ENCODE measurements around the gene ANKRD11.

ANKRD11 gene

GRCh38 chr16:89400740-89401139 is 89.6 kb downstream of the ANKRD11 start:
- H2AFZ ChIP-seq (ENCODE audit: low read length) = no peak overlapping the region
- no peak overlapping the region for H3K4me3 ChIP-seq (ENCODE audit: low read length, poor library complexity, severe bottlenecking)
- no peaks in the 10 kb centered on the region for H3K4me1 ChIP-seq (ENCODE audit: insufficient read depth, low read length, poor library complexity, severe bottlenecking)
- no peak overlapping the region for H3K4me2 ChIP-seq (ENCODE audit: low read depth, low read length, poor library complexity, severe bottlenecking)
- no peak overlapping the region for H3K9ac ChIP-seq (ENCODE audit: low read depth, low read length, poor library complexity, severe bottlenecking)
- H3K9me2 ChIP-seq (replicated peaks; ENCODE audit: low read depth, low read length) = no peaks in the 10 kb centered on the region
- peaks cover 87% of the 10 kb centered on the region for H3K79me2 ChIP-seq (ENCODE audit: insufficient read depth, low read length)
- H3K9me3 ChIP-seq (ENCODE audit: insufficient read depth, low read depth, low read length) = no peaks in the 10 kb centered on the region
- H3F3A ChIP-seq (ENCODE audit: low read depth) = no peaks in the 10 kb centered on the region
- peaks cover 41% of the 10 kb centered on the region for H4K20me1 ChIP-seq (ENCODE audit: insufficient read depth, low read length, poor library complexity, severe bottlenecking)
- no peaks in the 10 kb centered on the region; the same call in 1 of the 2 replicates for H3K36me3 ChIP-seq (ENCODE audit: insufficient read depth, low read length)
- no peaks in the 10 kb centered on the region for H3K27me3 ChIP-seq (ENCODE audit: insufficient read depth, low read length, poor library complexity, severe bottlenecking)
- TF ChIP-seq, protein P1, sequence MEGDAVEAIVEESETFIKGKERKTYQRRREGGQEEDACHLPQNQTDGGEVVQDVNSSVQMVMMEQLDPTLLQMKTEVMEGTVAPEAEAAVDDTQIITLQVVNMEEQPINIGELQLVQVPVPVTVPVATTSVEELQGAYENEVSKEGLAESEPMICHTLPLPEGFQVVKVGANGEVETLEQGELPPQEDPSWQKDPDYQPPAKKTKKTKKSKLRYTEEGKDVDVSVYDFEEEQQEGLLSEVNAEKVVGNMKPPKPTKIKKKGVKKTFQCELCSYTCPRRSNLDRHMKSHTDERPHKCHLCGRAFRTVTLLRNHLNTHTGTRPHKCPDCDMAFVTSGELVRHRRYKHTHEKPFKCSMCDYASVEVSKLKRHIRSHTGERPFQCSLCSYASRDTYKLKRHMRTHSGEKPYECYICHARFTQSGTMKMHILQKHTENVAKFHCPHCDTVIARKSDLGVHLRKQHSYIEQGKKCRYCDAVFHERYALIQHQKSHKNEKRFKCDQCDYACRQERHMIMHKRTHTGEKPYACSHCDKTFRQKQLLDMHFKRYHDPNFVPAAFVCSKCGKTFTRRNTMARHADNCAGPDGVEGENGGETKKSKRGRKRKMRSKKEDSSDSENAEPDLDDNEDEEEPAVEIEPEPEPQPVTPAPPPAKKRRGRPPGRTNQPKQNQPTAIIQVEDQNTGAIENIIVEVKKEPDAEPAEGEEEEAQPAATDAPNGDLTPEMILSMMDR (conservative IDR thresholded peaks at IDR 0.05; ENCODE audit: low read length) = no peak
- no peak for TF ChIP-seq EZH2phosphoT487 (IDR thresholded peaks at IDR 0.05; ENCODE audit: borderline replicate concordance)

- H3F3A ChIP-seq (ENCODE audit: low read depth) = no peaks in the 10 kb centered on the region
- H3K4me3 ChIP-seq (ENCODE audit: low read length, poor library complexity, severe bottlenecking) = no peak overlapping the region
- peaks cover 30% of the 10 kb centered on the region for H4K20me1 ChIP-seq (ENCODE audit: insufficient read depth, low read length, poor library complexity, severe bottlenecking)
- H3K9me3 ChIP-seq (ENCODE audit: insufficient read depth, low read depth, low read length) = no peaks in the 10 kb centered on the region
- H2AFZ ChIP-seq (ENCODE audit: low read length) = no peak overlapping the region
- H3K36me3 ChIP-seq (ENCODE audit: insufficient read depth, low read length) = no peaks in the 10 kb centered on the region; the same call in 1 of the 2 replicates
- no peak overlapping the region for H3K9ac ChIP-seq (ENCODE audit: low read depth, low read length, poor library complexity, severe bottlenecking)
- no peaks in the 10 kb centered on the region for H3K27me3 ChIP-seq (ENCODE audit: insufficient read depth, low read length, poor library complexity, severe bottlenecking)
- no peak for TF ChIP-seq EZH2phosphoT487 (IDR thresholded peaks at IDR 0.05; ENCODE audit: borderline replicate concordance)
- TF ChIP-seq, protein P1 (conservative IDR thresholded peaks at IDR 0.05; ENCODE audit: low read length) = no peak
- no peak overlapping the region for H3K4me2 ChIP-seq (ENCODE audit: low read depth, low read length, poor library complexity, severe bottlenecking)
- no peaks in the 10 kb centered on the region for H3K9me2 ChIP-seq (replicated peaks; ENCODE audit: low read depth, low read length)
- peaks cover 87% of the 10 kb centered on the region for H3K79me2 ChIP-seq (ENCODE audit: insufficient read depth, low read length)
- no peaks in the 10 kb centered on the region for H3K4me1 ChIP-seq (ENCODE audit: insufficient read depth, low read length, poor library complexity, severe bottlenecking)
These were observed 91.4 kb downstream of the ANKRD11 start for GRCh38 chr16:89398924-89399323.

GRCh38 chr16:89397331-89397861 is 93.0 kb downstream of the ANKRD11 start:
- H3K9me2 ChIP-seq (replicated peaks; ENCODE audit: low read depth, low read length) = no peaks in the 10 kb centered on the region
- H2AFZ ChIP-seq (ENCODE audit: low read length) = no peak overlapping the region
- peaks cover 23% of the 10 kb centered on the region for H4K20me1 ChIP-seq (ENCODE audit: insufficient read depth, low read length, poor library complexity, severe bottlenecking)
- H3K36me3 ChIP-seq (ENCODE audit: insufficient read depth, low read length) = no peaks in the 10 kb centered on the region; the same call in 1 of the 2 replicates
- H3K9ac ChIP-seq (ENCODE audit: low read depth, low read length, poor library complexity, severe bottlenecking) = no peak overlapping the region
- H3K4me2 ChIP-seq (ENCODE audit: low read depth, low read length, poor library complexity, severe bottlenecking) = no peak overlapping the region
- no peak overlapping the region for H3K4me3 ChIP-seq (ENCODE audit: low read length, poor library complexity, severe bottlenecking)
- H3K4me1 ChIP-seq (ENCODE audit: insufficient read depth, low read length, poor library complexity, severe bottlenecking) = no peaks in the 10 kb centered on the region
- no peaks in the 10 kb centered on the region for H3K27me3 ChIP-seq (ENCODE audit: insufficient read depth, low read length, poor library complexity, severe bottlenecking)
- TF ChIP-seq, protein P1 (conservative IDR thresholded peaks at IDR 0.05; ENCODE audit: low read length) = no peak
- TF ChIP-seq EZH2phosphoT487 (IDR thresholded peaks at IDR 0.05; ENCODE audit: borderline replicate concordance) = no peak
- peaks cover 85% of the 10 kb centered on the region for H3K79me2 ChIP-seq (ENCODE audit: insufficient read depth, low read length)
- no peaks in the 10 kb centered on the region for H3F3A ChIP-seq (ENCODE audit: low read depth)
- H3K9me3 ChIP-seq (ENCODE audit: insufficient read depth, low read depth, low read length) = no peaks in the 10 kb centered on the region

Measured in Loucy (cell line).